BE2C (cell line): Measurements from ENCODE around the gene TRDN.
"Not testable (repeated sequence)": the region's sequence is repeated elsewhere in the genome, so short reads cannot be mapped to it uniquely, and the experiment has no call there.

ENCODE experiments used
- DNase-seq: peaks from one replicate; pipeline ENCODE4 v3.0.0-alpha.2; 2020
- H3K27me3 ChIP-seq: fragments of 250-450 bp; sonication (Bioruptor Pico); 2 replicates; pipeline ENCODE4 v1.5.1; 2020; ENCODE audit warnings: mild to moderate bottlenecking
- H3K36me3 ChIP-seq: fragments of 250-450 bp; sonication (Bioruptor Pico); 2 replicates; pipeline ENCODE4 v1.5.1; 2020; ENCODE audit warnings: mild to moderate bottlenecking
- H3K4me1 ChIP-seq: fragments of 250-450 bp; sonication (Bioruptor Pico); 2 replicates; pipeline ENCODE4 v1.5.1; 2020
- H3K4me3 ChIP-seq: 2 replicates; pipeline ENCODE4 v1.5.1; 2011; ENCODE audit warnings: low read depth, low read length
- H3K9me3 ChIP-seq: fragments of 250-450 bp; sonication (Bioruptor Pico); 2 replicates; pipeline ENCODE4 v1.5.1; 2020
- TF ChIP-seq, protein P1 (sequence below): IDR thresholded peaks from 2 replicates; pipeline ENCODE4 v1.5.1; 2012; ENCODE audit warnings: mild to moderate bottlenecking, low read depth, low read length

The TRDN gene

GRCh38 chr6:123263981-123264380 lies 372.8 kb downstream of the TRDN start:
- Histone ChIP-seq H3K9me3 (no peaks in the 10 kb centered on the region), H3K4me1 (no peaks in the 10 kb centered on the region), H3K27me3 (no peaks in the 10 kb centered on the region), H3K36me3 (no peaks in the 10 kb centered on the region), H3K4me3 (no peak overlapping the region)
- TF ChIP-seq, protein P1, sequence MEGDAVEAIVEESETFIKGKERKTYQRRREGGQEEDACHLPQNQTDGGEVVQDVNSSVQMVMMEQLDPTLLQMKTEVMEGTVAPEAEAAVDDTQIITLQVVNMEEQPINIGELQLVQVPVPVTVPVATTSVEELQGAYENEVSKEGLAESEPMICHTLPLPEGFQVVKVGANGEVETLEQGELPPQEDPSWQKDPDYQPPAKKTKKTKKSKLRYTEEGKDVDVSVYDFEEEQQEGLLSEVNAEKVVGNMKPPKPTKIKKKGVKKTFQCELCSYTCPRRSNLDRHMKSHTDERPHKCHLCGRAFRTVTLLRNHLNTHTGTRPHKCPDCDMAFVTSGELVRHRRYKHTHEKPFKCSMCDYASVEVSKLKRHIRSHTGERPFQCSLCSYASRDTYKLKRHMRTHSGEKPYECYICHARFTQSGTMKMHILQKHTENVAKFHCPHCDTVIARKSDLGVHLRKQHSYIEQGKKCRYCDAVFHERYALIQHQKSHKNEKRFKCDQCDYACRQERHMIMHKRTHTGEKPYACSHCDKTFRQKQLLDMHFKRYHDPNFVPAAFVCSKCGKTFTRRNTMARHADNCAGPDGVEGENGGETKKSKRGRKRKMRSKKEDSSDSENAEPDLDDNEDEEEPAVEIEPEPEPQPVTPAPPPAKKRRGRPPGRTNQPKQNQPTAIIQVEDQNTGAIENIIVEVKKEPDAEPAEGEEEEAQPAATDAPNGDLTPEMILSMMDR: no peak
- DNase-seq: no peak

GRCh38 chr6:123240626-123241025 lies 396.1 kb downstream of the TRDN start:
- DNase-seq: no peak
- Histone ChIP-seq H3K27me3 (no peaks in the 10 kb centered on the region), H3K4me1 (no peaks in the 10 kb centered on the region), H3K9me3 (no peaks in the 10 kb centered on the region), H3K36me3 (no peaks in the 10 kb centered on the region), H3K4me3 (no peak overlapping the region)
- TF ChIP-seq, protein P1: no peak

GRCh38 chr6:123233336-123233735 lies 403.4 kb downstream of the TRDN start:
- DNase-seq: no peak
- Histone ChIP-seq H3K9me3 (no peaks in the 10 kb centered on the region), H3K4me3 (no peak overlapping the region), H3K4me1 (no peaks in the 10 kb centered on the region), H3K36me3 (no peaks in the 10 kb centered on the region), H3K27me3 (no peaks in the 10 kb centered on the region)
- TF ChIP-seq, protein P1: no peak

DNA sequence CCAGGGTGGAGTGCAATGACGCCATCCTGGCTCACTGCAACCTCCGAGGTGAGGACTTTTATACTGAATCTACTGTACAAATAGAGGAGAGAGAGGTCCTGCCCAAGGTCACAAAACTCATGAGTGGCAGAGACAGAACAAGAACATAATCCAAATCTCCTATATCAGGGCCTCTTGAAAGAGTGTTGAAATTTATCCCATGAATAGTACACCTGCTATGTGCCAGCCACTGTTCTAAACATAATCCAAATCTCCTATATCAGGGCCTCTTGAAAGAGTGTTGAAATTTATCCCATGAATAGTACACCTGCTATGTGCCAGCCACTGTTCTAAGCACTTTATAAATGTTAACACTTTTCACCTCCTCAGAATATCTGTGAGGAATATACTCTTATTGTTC lies 409.0 kb downstream of the TRDN start:
- not testable (repeated sequence) for H3K9me3 ChIP-seq

GRCh38 chr6:123226398-123226797 lies 410.4 kb downstream of the TRDN start:
- H3K36me3 ChIP-seq: no peaks in the 10 kb centered on the region
- no peak for DNase-seq
- H3K27me3 ChIP-seq: no peaks in the 10 kb centered on the region
- no peaks in the 10 kb centered on the region for H3K4me1 ChIP-seq
- TF ChIP-seq, protein P1: no peak
- H3K9me3 ChIP-seq: no peaks in the 10 kb centered on the region
- no peak overlapping the region for H3K4me3 ChIP-seq

More for the DNA sequence above, 409.0 kb downstream of the TRDN start:
- not testable (repeated sequence) for H3K27me3 ChIP-seq, H3K4me1 ChIP-seq, DNase-seq, H3K36me3 ChIP-seq, H3K4me3 ChIP-seq

GRCh38 chr6:123224077-123224476 lies 412.7 kb downstream of the TRDN start:
- Histone ChIP-seq H3K36me3 (no peaks in the 10 kb centered on the region), H3K9me3 (no peaks in the 10 kb centered on the region), H3K4me1 (no peaks in the 10 kb centered on the region), H3K27me3 (no peaks in the 10 kb centered on the region), H3K4me3 (no peak overlapping the region)
- DNase-seq: no peak
- TF ChIP-seq, protein P1: no peak

DNA sequence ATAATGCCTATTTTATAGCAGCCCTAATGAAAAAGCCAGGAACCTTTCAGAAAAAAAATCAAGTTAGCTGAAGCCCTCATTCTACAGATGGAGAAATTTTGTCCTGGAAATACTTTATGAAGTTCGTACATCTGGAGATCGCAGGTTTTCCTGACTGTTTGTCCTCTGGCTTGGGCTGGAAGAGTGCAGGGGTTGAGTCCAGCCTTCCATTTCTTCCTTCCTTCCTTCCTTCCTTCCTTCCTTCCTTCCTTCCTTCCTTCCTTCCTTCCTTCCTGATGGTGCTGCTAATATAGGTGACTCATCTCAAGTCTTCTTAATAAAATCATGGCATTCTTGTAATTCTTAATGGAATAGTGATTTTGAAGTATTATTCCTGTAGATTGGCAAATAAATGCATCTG lies 413.3 kb downstream of the TRDN start:
- Histone ChIP-seq H3K4me1 (no peaks in the 10 kb centered on the region), H3K4me3 (no peak overlapping the region), H3K9me3 (no peaks in the 10 kb centered on the region), H3K36me3 (no peaks in the 10 kb centered on the region), H3K27me3 (no peaks in the 10 kb centered on the region)
- TF ChIP-seq, protein P1: no peak
- DNase-seq: no peak
